SK-N-SH (cell line): ENCODE results near the gene NANS.

ENCODE experiments used
- ELF1 ChIP-seq: IDR thresholded peaks from 2 replicates; pipeline ENCODE4 v1.4.0; 2012
- EP300 ChIP-seq, 2 experiments: IDR thresholded peaks; 2 replicates each; pipeline versions ENCODE4 v1.4.0 to v1.6.1; 2012; ENCODE audit warnings: borderline replicate concordance in 1 of 2, low read depth in 1 of 2, low read length in 1 of 2
- MEF2A ChIP-seq: IDR thresholded peaks from 2 replicates; pipeline ENCODE4 v1.4.0; 2012; ENCODE audit warnings: low read depth, borderline replicate concordance
- POLR2AphosphoS5 ChIP-seq: IDR thresholded peaks from 2 replicates; pipeline ENCODE4 v1.6.1; 2012; ENCODE audit warnings: low read depth, low read length
- TAF1 ChIP-seq: IDR thresholded peaks from 2 replicates; pipeline ENCODE4 v1.6.1; 2012; ENCODE audit warnings: low read depth, mild to moderate bottlenecking, low read length, moderate library complexity, borderline replicate concordance
- TCF12 ChIP-seq: IDR thresholded peaks from 2 replicates; pipeline ENCODE4 v1.4.0; 2012
- TF ChIP-seq, protein P1 (sequence below): fragments of 200-600 bp; sonication (generic); IDR thresholded peaks from 2 replicates; pipeline ENCODE4 v1.6.1; 2017; ENCODE audit warnings: antibody characterized with exemption, mild to moderate bottlenecking, moderate library complexity
- TF ChIP-seq, protein P2 (sequence below): IDR thresholded peaks from 2 replicates; pipeline ENCODE4 v1.4.0; 2012; ENCODE audit warnings: low read depth
- TF ChIP-seq, protein P3 (sequence below): IDR thresholded peaks from 2 replicates; pipeline ENCODE4 v1.4.0; 2012; ENCODE audit warnings: low read depth, borderline replicate concordance
- TF ChIP-seq, protein P4 (sequence below): IDR thresholded peaks from 2 replicates; pipeline ENCODE4; 2012

DNA sequence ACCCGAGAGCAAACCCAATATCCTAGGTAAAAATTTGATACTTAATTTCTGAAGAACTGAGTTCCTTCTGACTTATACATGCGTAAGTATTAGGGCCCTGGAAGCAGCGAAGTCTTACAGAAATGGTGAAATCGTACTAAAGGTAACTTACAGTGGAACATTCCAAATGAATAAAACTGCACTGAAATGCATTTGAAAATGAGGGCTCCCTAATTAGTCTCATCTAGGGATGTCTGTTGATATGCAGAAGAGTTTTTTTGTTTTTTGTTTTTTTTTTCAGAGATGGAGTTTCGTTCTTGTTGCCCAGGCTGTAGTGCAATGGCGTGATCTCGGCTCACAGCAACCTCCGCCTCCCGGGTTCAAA is 10.4 kb upstream of the NANS start:
- TF ChIP-seq TAF1 (no peak), ELF1 (no peak), POLR2AphosphoS5 (no peak), TCF12 (no peak), EP300 (IDR thresholded peaks at IDR 0.05; ENCODE audit: borderline replicate concordance in 1 of 2, low read depth in 1 of 2, low read length in 1 of 2) (no peak), MEF2A (no peak)
- TF ChIP-seq, protein P1, sequence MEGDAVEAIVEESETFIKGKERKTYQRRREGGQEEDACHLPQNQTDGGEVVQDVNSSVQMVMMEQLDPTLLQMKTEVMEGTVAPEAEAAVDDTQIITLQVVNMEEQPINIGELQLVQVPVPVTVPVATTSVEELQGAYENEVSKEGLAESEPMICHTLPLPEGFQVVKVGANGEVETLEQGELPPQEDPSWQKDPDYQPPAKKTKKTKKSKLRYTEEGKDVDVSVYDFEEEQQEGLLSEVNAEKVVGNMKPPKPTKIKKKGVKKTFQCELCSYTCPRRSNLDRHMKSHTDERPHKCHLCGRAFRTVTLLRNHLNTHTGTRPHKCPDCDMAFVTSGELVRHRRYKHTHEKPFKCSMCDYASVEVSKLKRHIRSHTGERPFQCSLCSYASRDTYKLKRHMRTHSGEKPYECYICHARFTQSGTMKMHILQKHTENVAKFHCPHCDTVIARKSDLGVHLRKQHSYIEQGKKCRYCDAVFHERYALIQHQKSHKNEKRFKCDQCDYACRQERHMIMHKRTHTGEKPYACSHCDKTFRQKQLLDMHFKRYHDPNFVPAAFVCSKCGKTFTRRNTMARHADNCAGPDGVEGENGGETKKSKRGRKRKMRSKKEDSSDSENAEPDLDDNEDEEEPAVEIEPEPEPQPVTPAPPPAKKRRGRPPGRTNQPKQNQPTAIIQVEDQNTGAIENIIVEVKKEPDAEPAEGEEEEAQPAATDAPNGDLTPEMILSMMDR, result no peak
- TF ChIP-seq, protein P2, sequence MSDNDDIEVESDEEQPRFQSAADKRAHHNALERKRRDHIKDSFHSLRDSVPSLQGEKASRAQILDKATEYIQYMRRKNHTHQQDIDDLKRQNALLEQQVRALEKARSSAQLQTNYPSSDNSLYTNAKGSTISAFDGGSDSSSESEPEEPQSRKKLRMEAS, result no peak
- TF ChIP-seq, protein P3, sequence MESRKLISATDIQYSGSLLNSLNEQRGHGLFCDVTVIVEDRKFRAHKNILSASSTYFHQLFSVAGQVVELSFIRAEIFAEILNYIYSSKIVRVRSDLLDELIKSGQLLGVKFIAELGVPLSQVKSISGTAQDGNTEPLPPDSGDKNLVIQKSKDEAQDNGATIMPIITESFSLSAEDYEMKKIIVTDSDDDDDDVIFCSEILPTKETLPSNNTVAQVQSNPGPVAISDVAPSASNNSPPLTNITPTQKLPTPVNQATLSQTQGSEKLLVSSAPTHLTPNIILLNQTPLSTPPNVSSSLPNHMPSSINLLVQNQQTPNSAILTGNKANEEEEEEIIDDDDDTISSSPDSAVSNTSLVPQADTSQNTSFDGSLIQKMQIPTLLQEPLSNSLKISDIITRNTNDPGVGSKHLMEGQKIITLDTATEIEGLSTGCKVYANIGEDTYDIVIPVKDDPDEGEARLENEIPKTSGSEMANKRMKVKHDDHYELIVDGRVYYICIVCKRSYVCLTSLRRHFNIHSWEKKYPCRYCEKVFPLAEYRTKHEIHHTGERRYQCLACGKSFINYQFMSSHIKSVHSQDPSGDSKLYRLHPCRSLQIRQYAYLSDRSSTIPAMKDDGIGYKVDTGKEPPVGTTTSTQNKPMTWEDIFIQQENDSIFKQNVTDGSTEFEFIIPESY, result no peak
- TF ChIP-seq, protein P4, sequence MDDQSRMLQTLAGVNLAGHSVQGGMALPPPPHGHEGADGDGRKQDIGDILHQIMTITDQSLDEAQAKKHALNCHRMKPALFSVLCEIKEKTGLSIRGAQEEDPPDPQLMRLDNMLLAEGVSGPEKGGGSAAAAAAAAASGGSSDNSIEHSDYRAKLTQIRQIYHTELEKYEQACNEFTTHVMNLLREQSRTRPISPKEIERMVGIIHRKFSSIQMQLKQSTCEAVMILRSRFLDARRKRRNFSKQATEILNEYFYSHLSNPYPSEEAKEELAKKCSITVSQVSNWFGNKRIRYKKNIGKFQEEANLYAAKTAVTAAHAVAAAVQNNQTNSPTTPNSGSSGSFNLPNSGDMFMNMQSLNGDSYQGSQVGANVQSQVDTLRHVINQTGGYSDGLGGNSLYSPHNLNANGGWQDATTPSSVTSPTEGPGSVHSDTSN, result no peak
